ENCODE measurements around the gene RREB1. TPM values are rescaled to one million over a fixed set of nuclear protein-coding genes. Genes with fewer than 3 reads are reported as not detected.

The RREB1 gene
- total and polyA plus RNA-seq, 2 donors (not counting 3 experiments of a cell fraction or from before 2014, with no cell fraction given): 3.7 to 33.0 TPM

GRCh38 chr6:7276199-7276524 lies 168.4 kb downstream of the RREB1 start:
- no peaks in the 10 kb centered on the region for H3K9me1 ChIP-seq (replicated peaks; ENCODE audit: control insufficient read depth, extremely low read depth, insufficient read depth, low read length)
- dilution Hi-C loops (cut with MboI; ENCODE audit: extremely low pct_ligation_motif_present, low sequenced_read_pairs) (no loop called here), intact Hi-C loops (cut with micrococcal nuclease) (loop anchor here (1.0 to 2.0 kb wide), 3 partner anchors 63 to 339 kb away; partner anchors contain the start of genes CAGE1 and RIOK1)
- DNase-seq (ENCODE audit: low read depth, low spot score) (no peak), FAIRE-seq (no peak)
- no peaks in the 10 kb centered on the region for H3K9me3 ChIP-seq (replicated peaks; ENCODE audit: control insufficient read depth, insufficient read depth, low read length)
- POLR2A ChIA-PET: no interaction called here
- CTCF ChIA-PET: interaction anchor here (0.7 to 5.5 kb wide), 33 partner anchors 9 to 943 kb away, joined by 3 to 71 read pairs (median 5); partner anchors contain the start of genes CAGE1, RIOK1 and SSR1
- no peak overlapping the region for H3K9ac ChIP-seq (replicated peaks; ENCODE audit: extremely low read depth, insufficient read depth, low read length)
- no TSS peak for BruUV-seq (replicated peaks)
- H3K27ac ChIP-seq (ENCODE audit: insufficient read depth, low read depth, low read length): no peak overlapping the region
- no peaks in the 10 kb centered on the region for H3K79me2 ChIP-seq (ENCODE audit: control insufficient read depth, insufficient read depth, low read length)
- no peak overlapping the region for H2AFZ ChIP-seq (ENCODE audit: low read depth, low read length)
- no peaks in the 10 kb centered on the region for H3K4me1 ChIP-seq (ENCODE audit: control insufficient read depth, extremely low read depth, insufficient read depth, low read length)
- TF ChIP-seq MAX (IDR thresholded peaks at IDR 0.05; ENCODE audit: insufficient read depth, insufficient read length) (no peak), FOS (IDR thresholded peaks at IDR 0.05; ENCODE audit: borderline replicate concordance, insufficient read depth, low read length) (no peak), POLR2AphosphoS5 (IDR thresholded peaks at IDR 0.05; ENCODE audit: insufficient read depth, low read depth, low read length) (no peak), CTCF (IDR thresholded peaks at IDR 0.05; ENCODE audit: extremely low read depth in 1 of 2, insufficient read depth in 1 of 2, low read depth in 1 of 2, low read length in 2 of 2) (no peak), MYC (IDR thresholded peaks at IDR 0.05; ENCODE audit: low read depth, low read length) (no peak), GATA2 (IDR thresholded peaks at IDR 0.05; ENCODE audit: insufficient read depth, insufficient read length, low read depth, low read length) (no peak)
- no peaks in the 10 kb centered on the region for H3K27me3 ChIP-seq (ENCODE audit: control insufficient read depth in 2 of 2, insufficient read depth in 2 of 2, low read length in 2 of 2)
- H3K36me3 ChIP-seq (ENCODE audit: control insufficient read depth in 2 of 2, extremely low read depth in 1 of 2, insufficient read depth in 2 of 2, low read length in 2 of 2): no peaks in the 10 kb centered on the region
- no peak overlapping the region for H3K4me2 ChIP-seq (ENCODE audit: insufficient read depth, low read length)
- no peak overlapping the region for H3K4me3 ChIP-seq (replicated peaks in 1 of 3; ENCODE audit: insufficient read depth in 1 of 3, low read depth in 1 of 3, low read length in 3 of 3)
- H4K20me1 ChIP-seq (replicated peaks; ENCODE audit: control insufficient read depth, extremely low read depth, insufficient read depth, low read length): no peaks in the 10 kb centered on the region

Measured in endothelial cell of umbilical vein (primary cell).